ENCODE measurements around the gene C16orf95.

Gene C16orf95

GRCh38 chr16:87336434-87337240, 19.4 kb upstream of the C16orf95 start:
- no peak for DNase-seq (ENCODE audit: insufficient read length)
- no peak for TF ChIP-seq TAF1 (IDR thresholded peaks at IDR 0.05; ENCODE audit: borderline replicate concordance, low read depth, low read length)
- TF ChIP-seq POLR2A (IDR thresholded peaks at IDR 0.05; ENCODE audit: low read depth, low read length) = no peak
- no peak for TF ChIP-seq POLR2AphosphoS5 (IDR thresholded peaks at IDR 0.05; ENCODE audit: low read depth, low read length)
- no peak for FAIRE-seq

- DNase-seq (ENCODE audit: insufficient read length) (no peak), FAIRE-seq (no peak)
- TF ChIP-seq POLR2A (IDR thresholded peaks at IDR 0.05; ENCODE audit: low read depth, low read length) (no peak), TAF1 (IDR thresholded peaks at IDR 0.05; ENCODE audit: borderline replicate concordance, low read depth, low read length) (no peak), POLR2AphosphoS5 (IDR thresholded peaks at IDR 0.05; ENCODE audit: low read depth, low read length) (no peak)
Measured at GRCh38 chr16:87335625-87336433, 18.6 kb upstream of the C16orf95 start.

GRCh38 chr16:87334651-87335624, 17.7 kb upstream of the C16orf95 start:
- no peak for DNase-seq (ENCODE audit: insufficient read length)
- TF ChIP-seq TAF1 (IDR thresholded peaks at IDR 0.05; ENCODE audit: borderline replicate concordance, low read depth, low read length) (no peak), POLR2A (IDR thresholded peaks at IDR 0.05; ENCODE audit: low read depth, low read length) (no peak), POLR2AphosphoS5 (IDR thresholded peaks at IDR 0.05; ENCODE audit: low read depth, low read length) (no peak)
- no peak for FAIRE-seq

GRCh38 chr16:87333581-87334331, 16.6 kb upstream of the C16orf95 start:
- TF ChIP-seq POLR2A (IDR thresholded peaks at IDR 0.05; ENCODE audit: low read depth, low read length) (no peak), TAF1 (IDR thresholded peaks at IDR 0.05; ENCODE audit: borderline replicate concordance, low read depth, low read length) (no peak), POLR2AphosphoS5 (IDR thresholded peaks at IDR 0.05; ENCODE audit: low read depth, low read length) (no peak)
- no peak for FAIRE-seq
- DNase-seq (ENCODE audit: insufficient read length) = no peak

GRCh38 chr16:87333101-87333500, 15.9 kb upstream of the C16orf95 start:
- no peak for TF ChIP-seq POLR2AphosphoS5 (IDR thresholded peaks at IDR 0.05; ENCODE audit: low read depth, low read length)
- TF ChIP-seq TAF1 (IDR thresholded peaks at IDR 0.05; ENCODE audit: borderline replicate concordance, low read depth, low read length) = no peak
- no peak for TF ChIP-seq POLR2A (IDR thresholded peaks at IDR 0.05; ENCODE audit: low read depth, low read length)
- no peak for DNase-seq (ENCODE audit: insufficient read length)
- no peak for FAIRE-seq

GRCh38 chr16:87332150-87332549, 15.0 kb upstream of the C16orf95 start:
- no peak for TF ChIP-seq TAF1 (IDR thresholded peaks at IDR 0.05; ENCODE audit: borderline replicate concordance, low read depth, low read length)
- DNase-seq (ENCODE audit: insufficient read length) = no peak
- FAIRE-seq = no peak

- TF ChIP-seq POLR2A (IDR thresholded peaks at IDR 0.05; ENCODE audit: low read depth, low read length) (no peak), POLR2AphosphoS5 (IDR thresholded peaks at IDR 0.05; ENCODE audit: low read depth, low read length) (no peak), TAF1 (IDR thresholded peaks at IDR 0.05; ENCODE audit: borderline replicate concordance, low read depth, low read length) (no peak)
- FAIRE-seq (no peak), DNase-seq (ENCODE audit: insufficient read length) (no peak)
Measured at GRCh38 chr16:87331241-87331801, 14.1 kb upstream of the C16orf95 start.

- FAIRE-seq = no peak
- TF ChIP-seq POLR2AphosphoS5 (IDR thresholded peaks at IDR 0.05; ENCODE audit: low read depth, low read length) (no peak), POLR2A (IDR thresholded peaks at IDR 0.05; ENCODE audit: low read depth, low read length) (no peak), TAF1 (IDR thresholded peaks at IDR 0.05; ENCODE audit: borderline replicate concordance, low read depth, low read length) (no peak)
- DNase-seq (ENCODE audit: insufficient read length) = no peak
Measured at GRCh38 chr16:87330646-87331045, 13.5 kb upstream of the C16orf95 start.

GRCh38 chr16:87330257-87330624, 13.0 kb upstream of the C16orf95 start:
- TF ChIP-seq TAF1 (IDR thresholded peaks at IDR 0.05; ENCODE audit: borderline replicate concordance, low read depth, low read length) = no peak
- TF ChIP-seq POLR2A (IDR thresholded peaks at IDR 0.05; ENCODE audit: low read depth, low read length) = no peak
- TF ChIP-seq POLR2AphosphoS5 (IDR thresholded peaks at IDR 0.05; ENCODE audit: low read depth, low read length) = no peak
- FAIRE-seq (no peak), DNase-seq (ENCODE audit: insufficient read length) (no peak)

Data from GM12892 (cell line).